ENCODE data around the gene EIF2D. TPM values are rescaled to one million over a fixed set of nuclear protein-coding genes. Genes with fewer than 3 reads are reported as not detected.

EIF2D gene
- polyA plus RNA-seq, 3 donors: 16.4 to 31.6 (median 16.8) TPM

- Histone ChIP-seq H2AFZ (ENCODE audit: insufficient read depth, low read depth, low read length, poor library complexity, severe bottlenecking) (no peak overlapping the region), H3K27ac (ENCODE audit: low read depth in 1 of 2, low read length in 2 of 2) (peak overlapping the region; percentile 96 to 99), H3K27me3 (ENCODE audit: control insufficient read depth in 2 of 2, insufficient read depth in 2 of 2, low read length in 2 of 2) (no peaks in the 10 kb centered on the region), H3K9me3 (replicated peaks in 1 of 2; ENCODE audit: control insufficient read depth in 1 of 2, insufficient read depth in 1 of 2, low read length in 2 of 2) (no peaks in the 10 kb centered on the region), H4K20me1 (ENCODE audit: insufficient read depth, low read length) (peaks cover 13% of the 10 kb centered on the region), H3K4me1 (ENCODE audit: control insufficient read depth in 1 of 2, insufficient read depth in 2 of 2, low read length in 2 of 2) (peaks cover 90 to 97% of the 10 kb centered on the region in 2 donors), H3K4me3 (replicated peaks in 1 of 3; ENCODE audit: low read depth in 2 of 3, low read length in 3 of 3) (peak overlapping the region in 1 of 3 experiments; percentile 61), H3K36me3 (replicated peaks in 1 of 2; ENCODE audit: control insufficient read depth in 1 of 2, insufficient read depth in 2 of 2, low read length in 2 of 2) (peaks cover 4 to 20% of the 10 kb centered on the region in 2 donors), H3K9ac (ENCODE audit: insufficient read depth, low read length, poor library complexity, severe bottlenecking) (peak overlapping the region; percentile 72), H3K4me2 (replicated peaks; ENCODE audit: extremely low read depth, low read length, poor library complexity, severe bottlenecking) (peak overlapping the region; percentile 63), H3K79me2 (ENCODE audit: insufficient read depth, low read length) (peaks cover 84% of the 10 kb centered on the region)
- WGBS (ENCODE audit: insufficient coverage): 83% methylated on average over 1 of the region's 3 CpGs
- intact Hi-C loops (cut with micrococcal nuclease): loop anchor here in 1 of 2 donors (5.0 kb wide), 1 partner anchor 109 kb away; no protein-coding TSS in a partner anchor
- peak in 2 of 3 donors; percentile 35 to 42 for DNase-seq
- Mint-ChIP-seq H3K36me3 (peaks cover 67 to 81% of the 10 kb centered on the region in 2 donors), H3K4me1 (peaks cover 99% of the 10 kb centered on the region), H3K9me3 (peaks cover 0 to 4% (median 0%) of the 10 kb centered on the region in 7 donors), H3K4me3 (peak overlapping the region; percentile 65 to 76), H3K27ac (peak overlapping the region; percentile 97 to 100 (median 99)), H3K27me3 (ENCODE audit: low read depth in 3 of 3) (peaks cover 0 to 6% (median 0%) of the 10 kb centered on the region in 3 donors)
- TF ChIP-seq CTCF (IDR thresholded peaks at IDR 0.05): no peak
Observed at GRCh38 chr1:206575894-206576737, 36.1 kb downstream of the EIF2D start.

- H2AFZ ChIP-seq (ENCODE audit: insufficient read depth, low read depth, low read length, poor library complexity, severe bottlenecking): no peak overlapping the region
- peaks cover 21% of the 10 kb centered on the region for H4K20me1 ChIP-seq (ENCODE audit: insufficient read depth, low read length)
- Mint-ChIP-seq H3K27ac (peak overlapping the region; percentile 97 to 100 (median 99)), H3K36me3 (peaks cover 70 to 81% of the 10 kb centered on the region in 2 donors), H3K27me3 (ENCODE audit: low read depth in 3 of 3) (peaks cover 0 to 6% (median 0%) of the 10 kb centered on the region in 3 donors), H3K4me1 (peaks cover 99% of the 10 kb centered on the region), H3K4me3 (peak overlapping the region; percentile 65 to 67), H3K9me3 (peaks cover 0 to 4% (median 0%) of the 10 kb centered on the region in 7 donors)
- WGBS (ENCODE audit: insufficient coverage): 0% methylated on average over 7 of the region's 11 CpGs
- H3K36me3 ChIP-seq (replicated peaks in 1 of 2; ENCODE audit: control insufficient read depth in 1 of 2, insufficient read depth in 2 of 2, low read length in 2 of 2): peaks cover 4 to 28% of the 10 kb centered on the region in 2 donors
- H3K9me3 ChIP-seq (replicated peaks in 1 of 2; ENCODE audit: control insufficient read depth in 1 of 2, insufficient read depth in 1 of 2, low read length in 2 of 2): no peaks in the 10 kb centered on the region
- H3K4me2 ChIP-seq (replicated peaks; ENCODE audit: extremely low read depth, low read length, poor library complexity, severe bottlenecking): peak overlapping the region; percentile 63
- TF ChIP-seq CTCF (IDR thresholded peaks at IDR 0.05): no peak
- H3K27me3 ChIP-seq (ENCODE audit: control insufficient read depth in 2 of 2, insufficient read depth in 2 of 2, low read length in 2 of 2): no peaks in the 10 kb centered on the region
- peaks cover 84% of the 10 kb centered on the region for H3K79me2 ChIP-seq (ENCODE audit: insufficient read depth, low read length)
- peak overlapping the region; percentile 72 for H3K9ac ChIP-seq (ENCODE audit: insufficient read depth, low read length, poor library complexity, severe bottlenecking)
- H3K27ac ChIP-seq (ENCODE audit: low read depth in 1 of 2, low read length in 2 of 2): peak overlapping the region; percentile 96 to 99
- H3K4me1 ChIP-seq (ENCODE audit: control insufficient read depth in 1 of 2, insufficient read depth in 2 of 2, low read length in 2 of 2): peaks cover 82 to 94% of the 10 kb centered on the region in 2 donors
- intact Hi-C loops (cut with micrococcal nuclease): loop anchor here in 1 of 2 donors (5.0 kb wide), 1 partner anchor 108 kb away; no protein-coding TSS in a partner anchor
- peak; percentile 91 to 94 (median 94) for DNase-seq
- peak overlapping the region in 1 of 3 experiments; percentile 61 for H3K4me3 ChIP-seq (replicated peaks in 1 of 3; ENCODE audit: low read depth in 2 of 3, low read length in 3 of 3)
Observed at GRCh38 chr1:206575165-206575893, 36.9 kb downstream of the EIF2D start.
